Measurements from ENCODE around the gene PPEF1. TPM values are rescaled to one million over a fixed set of nuclear protein-coding genes. Genes with fewer than 3 reads are reported as not detected.

The PPEF1 gene
- total RNA-seq, 1 donor from 2014 or later: not detected

- DNase-seq (ENCODE audit: low spot score): no peak
- Mint-ChIP-seq H3K27me3 (ENCODE audit: unreplicated experiment) (no peaks in the 10 kb centered on the region), H3K4me1 (ENCODE audit: unreplicated experiment) (no peaks in the 10 kb centered on the region), H3K36me3 (ENCODE audit: low read depth, unreplicated experiment) (no peaks in the 10 kb centered on the region), H3K4me3 (ENCODE audit: unreplicated experiment) (no peak overlapping the region), H3K27ac (ENCODE audit: unreplicated experiment) (no peak overlapping the region), H3K9me3 (ENCODE audit: unreplicated experiment) (no peaks in the 10 kb centered on the region)
- TF ChIP-seq CTCF (IDR thresholded peaks at IDR 0.05; ENCODE audit: unreplicated experiment): no peak
These were observed 170.0 kb downstream of the PPEF1 start for GRCh38 chrX:18877469-18877868.

Other genes starting within 250 kb of the PPEF1 start
- not detected for gene RS1, start 35.5 kb upstream of the PPEF1 start, total RNA-seq (ENCODE audit: unreplicated experiment)

All from endothelial cell (in vitro differentiated cells).